ENCODE data around the gene ASB2.

DNA sequence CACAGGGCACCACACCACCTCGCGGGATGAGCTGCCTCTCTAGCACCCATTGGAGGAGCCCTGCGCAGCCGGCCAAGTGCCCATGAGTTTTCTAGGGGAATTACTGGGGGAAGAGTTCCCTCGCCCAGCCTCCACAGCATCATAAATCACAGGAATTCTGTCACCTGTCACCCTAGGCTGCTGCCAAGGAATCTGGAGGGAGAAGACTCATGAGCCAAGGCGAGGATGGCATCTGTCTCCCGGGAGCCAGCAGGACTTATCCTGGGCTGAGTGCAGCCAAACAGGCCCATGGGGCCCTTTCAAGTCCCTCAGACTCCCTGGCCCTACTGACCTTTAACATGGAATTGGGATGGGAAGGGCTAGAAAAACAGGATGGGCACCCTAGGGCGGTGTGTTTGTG, 41.9 kb upstream of the ASB2 start:
- TF ChIP-seq, protein P1, sequence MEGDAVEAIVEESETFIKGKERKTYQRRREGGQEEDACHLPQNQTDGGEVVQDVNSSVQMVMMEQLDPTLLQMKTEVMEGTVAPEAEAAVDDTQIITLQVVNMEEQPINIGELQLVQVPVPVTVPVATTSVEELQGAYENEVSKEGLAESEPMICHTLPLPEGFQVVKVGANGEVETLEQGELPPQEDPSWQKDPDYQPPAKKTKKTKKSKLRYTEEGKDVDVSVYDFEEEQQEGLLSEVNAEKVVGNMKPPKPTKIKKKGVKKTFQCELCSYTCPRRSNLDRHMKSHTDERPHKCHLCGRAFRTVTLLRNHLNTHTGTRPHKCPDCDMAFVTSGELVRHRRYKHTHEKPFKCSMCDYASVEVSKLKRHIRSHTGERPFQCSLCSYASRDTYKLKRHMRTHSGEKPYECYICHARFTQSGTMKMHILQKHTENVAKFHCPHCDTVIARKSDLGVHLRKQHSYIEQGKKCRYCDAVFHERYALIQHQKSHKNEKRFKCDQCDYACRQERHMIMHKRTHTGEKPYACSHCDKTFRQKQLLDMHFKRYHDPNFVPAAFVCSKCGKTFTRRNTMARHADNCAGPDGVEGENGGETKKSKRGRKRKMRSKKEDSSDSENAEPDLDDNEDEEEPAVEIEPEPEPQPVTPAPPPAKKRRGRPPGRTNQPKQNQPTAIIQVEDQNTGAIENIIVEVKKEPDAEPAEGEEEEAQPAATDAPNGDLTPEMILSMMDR (IDR thresholded peaks at IDR 0.05; ENCODE audit: low read depth, low read length): no peak
- TF ChIP-seq EZH2phosphoT487 (IDR thresholded peaks at IDR 0.05; ENCODE audit: low read depth): no peak
